ENCODE data around the gene MB21D2. TPM values are rescaled to one million over a fixed set of nuclear protein-coding genes. Genes with fewer than 3 reads are reported as not detected.

The MB21D2 gene
- total RNA-seq, 1 experiment from 2014 or later: 2.8 TPM

DNA sequence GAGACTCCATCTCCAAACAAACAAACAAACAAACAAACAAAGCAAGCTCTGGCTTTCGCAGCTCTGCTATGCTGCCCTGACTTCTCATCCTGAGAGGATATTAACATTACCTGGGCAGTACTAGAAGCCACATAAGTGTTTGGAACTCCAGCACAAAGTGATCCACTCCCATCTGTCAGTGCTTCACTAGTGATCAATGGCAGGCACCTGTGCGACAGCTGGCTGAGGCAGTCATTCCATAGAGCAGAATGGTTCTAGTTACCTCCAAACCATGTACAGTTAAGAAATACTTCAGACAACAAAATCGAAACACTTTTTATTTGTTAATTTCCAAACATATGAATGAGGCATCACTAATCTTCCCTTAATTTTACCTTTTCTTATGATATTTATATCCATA lies 2.8 kb upstream of the MB21D2 start:
- H3K4me1 ChIP-seq (ENCODE audit: control insufficient read depth in 1 of 2, insufficient read depth in 2 of 2, low read length in 2 of 2): peaks cover 0 to 18% of the 10 kb centered on the region in 2 experiments; a peak in 2 of 4 replicates
- no peak overlapping the region for H2AFZ ChIP-seq (ENCODE audit: low read depth, low read length, poor library complexity, severe bottlenecking)
- H3K4me3 ChIP-seq (replicated peaks in 1 of 2; ENCODE audit: low read depth in 1 of 2, low read length in 2 of 2): no peak overlapping the region
- H3K36me3 ChIP-seq (ENCODE audit: control insufficient read depth in 1 of 2, insufficient read depth in 2 of 2, low read length in 2 of 2): no peaks in the 10 kb centered on the region
- H3K27ac ChIP-seq (ENCODE audit: low read depth, low read length): no peak overlapping the region
- TF ChIP-seq, protein P1, sequence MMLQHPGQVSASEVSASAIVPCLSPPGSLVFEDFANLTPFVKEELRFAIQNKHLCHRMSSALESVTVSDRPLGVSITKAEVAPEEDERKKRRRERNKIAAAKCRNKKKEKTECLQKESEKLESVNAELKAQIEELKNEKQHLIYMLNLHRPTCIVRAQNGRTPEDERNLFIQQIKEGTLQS (IDR thresholded peaks at IDR 0.05): no peak
- TF ChIP-seq, protein P2, sequence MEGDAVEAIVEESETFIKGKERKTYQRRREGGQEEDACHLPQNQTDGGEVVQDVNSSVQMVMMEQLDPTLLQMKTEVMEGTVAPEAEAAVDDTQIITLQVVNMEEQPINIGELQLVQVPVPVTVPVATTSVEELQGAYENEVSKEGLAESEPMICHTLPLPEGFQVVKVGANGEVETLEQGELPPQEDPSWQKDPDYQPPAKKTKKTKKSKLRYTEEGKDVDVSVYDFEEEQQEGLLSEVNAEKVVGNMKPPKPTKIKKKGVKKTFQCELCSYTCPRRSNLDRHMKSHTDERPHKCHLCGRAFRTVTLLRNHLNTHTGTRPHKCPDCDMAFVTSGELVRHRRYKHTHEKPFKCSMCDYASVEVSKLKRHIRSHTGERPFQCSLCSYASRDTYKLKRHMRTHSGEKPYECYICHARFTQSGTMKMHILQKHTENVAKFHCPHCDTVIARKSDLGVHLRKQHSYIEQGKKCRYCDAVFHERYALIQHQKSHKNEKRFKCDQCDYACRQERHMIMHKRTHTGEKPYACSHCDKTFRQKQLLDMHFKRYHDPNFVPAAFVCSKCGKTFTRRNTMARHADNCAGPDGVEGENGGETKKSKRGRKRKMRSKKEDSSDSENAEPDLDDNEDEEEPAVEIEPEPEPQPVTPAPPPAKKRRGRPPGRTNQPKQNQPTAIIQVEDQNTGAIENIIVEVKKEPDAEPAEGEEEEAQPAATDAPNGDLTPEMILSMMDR (IDR thresholded peaks at IDR 0.05 in 2 of 3, conservative IDR thresholded peaks at IDR 0.05 in 1 of 3; ENCODE audit: borderline replicate concordance in 1 of 3, insufficient read depth in 1 of 3, low read depth in 2 of 3, low read length in 2 of 3): no peak
- no peak for TF ChIP-seq YY1 (IDR thresholded peaks at IDR 0.05; ENCODE audit: extremely low read depth, insufficient replicate concordance, low read depth, low read length)
- TF ChIP-seq, protein P3, sequence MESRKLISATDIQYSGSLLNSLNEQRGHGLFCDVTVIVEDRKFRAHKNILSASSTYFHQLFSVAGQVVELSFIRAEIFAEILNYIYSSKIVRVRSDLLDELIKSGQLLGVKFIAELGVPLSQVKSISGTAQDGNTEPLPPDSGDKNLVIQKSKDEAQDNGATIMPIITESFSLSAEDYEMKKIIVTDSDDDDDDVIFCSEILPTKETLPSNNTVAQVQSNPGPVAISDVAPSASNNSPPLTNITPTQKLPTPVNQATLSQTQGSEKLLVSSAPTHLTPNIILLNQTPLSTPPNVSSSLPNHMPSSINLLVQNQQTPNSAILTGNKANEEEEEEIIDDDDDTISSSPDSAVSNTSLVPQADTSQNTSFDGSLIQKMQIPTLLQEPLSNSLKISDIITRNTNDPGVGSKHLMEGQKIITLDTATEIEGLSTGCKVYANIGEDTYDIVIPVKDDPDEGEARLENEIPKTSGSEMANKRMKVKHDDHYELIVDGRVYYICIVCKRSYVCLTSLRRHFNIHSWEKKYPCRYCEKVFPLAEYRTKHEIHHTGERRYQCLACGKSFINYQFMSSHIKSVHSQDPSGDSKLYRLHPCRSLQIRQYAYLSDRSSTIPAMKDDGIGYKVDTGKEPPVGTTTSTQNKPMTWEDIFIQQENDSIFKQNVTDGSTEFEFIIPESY (IDR thresholded peaks at IDR 0.05; ENCODE audit: extremely low read depth, insufficient replicate concordance, low read length): no peak
- ATAC-seq (no peak), DNase-seq (ENCODE audit: low read depth, low spot score) (no peak)
- no peaks in the 10 kb centered on the region for H3K9me2 ChIP-seq (ENCODE audit: insufficient read depth)
- no peaks in the 10 kb centered on the region for H3K9me3 ChIP-seq (ENCODE audit: control insufficient read depth in 1 of 2, insufficient read depth in 1 of 2, low read depth in 1 of 2, low read length in 2 of 2)
- H4K20me1 ChIP-seq (ENCODE audit: insufficient read depth): no peaks in the 10 kb centered on the region
- H3K4me2 ChIP-seq (ENCODE audit: low read length): no peak overlapping the region
- ChIA-PET CTCF (no interaction called here), RAD21 (ENCODE audit: low non-redundant PET in 1 of 2, low total read pairs in 2 of 2, uncharacterized antibody in 2 of 2, unreplicated experiment in 2 of 2) (no interaction called here), POLR2A (no interaction called here)
- BruUV-seq (replicated peaks): no TSS peak
- no peaks in the 10 kb centered on the region for H3K27me3 ChIP-seq (ENCODE audit: insufficient read depth, low read length)
- H3K79me2 ChIP-seq (ENCODE audit: insufficient read depth, low read length): no peaks in the 10 kb centered on the region
- no peak overlapping the region for H3K9ac ChIP-seq (ENCODE audit: low read length)
- intact Hi-C loops (cut with micrococcal nuclease): no loop called here

All from HCT116 (cell line).